EL (cell line): ENCODE measurements around the gene ARID5B.

Experiments
- DNase-seq: peaks from one replicate; pipeline ENCODE4 v3.0.0-alpha.2; 2016

The ARID5B gene

DNA sequence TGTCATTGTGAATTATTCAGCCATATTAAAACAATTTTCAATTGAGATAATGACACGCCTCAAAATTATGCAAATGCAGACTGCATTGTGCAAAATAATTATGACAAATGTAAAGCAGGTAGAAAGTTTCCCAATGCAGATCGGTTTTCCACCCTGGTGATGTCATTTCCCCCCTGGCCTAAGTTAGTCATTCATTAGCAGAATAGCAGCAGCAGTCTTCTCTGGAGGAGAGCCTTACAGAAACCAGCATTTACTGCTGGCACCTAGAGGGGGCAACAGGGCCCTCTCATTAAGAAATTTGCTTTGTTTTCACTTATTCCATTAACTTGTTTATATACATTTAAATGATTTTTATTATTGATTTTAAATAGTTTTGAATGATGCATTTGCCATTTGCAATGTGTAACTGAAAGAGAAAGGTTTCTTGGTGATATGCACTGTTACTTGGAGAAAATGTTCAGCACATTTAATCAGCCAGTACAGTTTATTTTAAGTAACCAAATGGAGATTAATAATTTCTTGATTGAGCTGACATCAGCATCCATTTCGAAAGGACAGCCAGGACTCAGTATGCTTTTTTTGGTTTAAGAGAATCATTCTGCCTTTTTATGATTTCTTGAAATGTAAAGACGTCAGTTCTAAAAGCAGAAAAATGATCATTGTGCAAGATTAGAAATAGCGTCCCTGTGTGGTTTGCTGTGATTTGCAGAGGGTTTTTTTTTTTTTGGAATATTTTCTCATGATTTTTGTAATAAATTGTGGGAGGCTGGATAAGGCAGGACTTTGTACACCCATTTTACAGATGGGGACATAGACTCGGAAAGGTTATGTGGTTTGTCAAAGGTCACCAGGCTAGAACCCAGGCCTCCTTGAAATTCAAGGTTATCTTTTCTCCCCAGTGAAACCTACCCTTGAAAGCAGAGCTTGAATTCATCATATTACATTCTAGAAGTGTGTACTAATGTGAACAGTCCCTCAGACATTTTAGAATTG lies 3.5 kb downstream of the ARID5B start:
- peak; percentile 87 for DNase-seq

DNA sequence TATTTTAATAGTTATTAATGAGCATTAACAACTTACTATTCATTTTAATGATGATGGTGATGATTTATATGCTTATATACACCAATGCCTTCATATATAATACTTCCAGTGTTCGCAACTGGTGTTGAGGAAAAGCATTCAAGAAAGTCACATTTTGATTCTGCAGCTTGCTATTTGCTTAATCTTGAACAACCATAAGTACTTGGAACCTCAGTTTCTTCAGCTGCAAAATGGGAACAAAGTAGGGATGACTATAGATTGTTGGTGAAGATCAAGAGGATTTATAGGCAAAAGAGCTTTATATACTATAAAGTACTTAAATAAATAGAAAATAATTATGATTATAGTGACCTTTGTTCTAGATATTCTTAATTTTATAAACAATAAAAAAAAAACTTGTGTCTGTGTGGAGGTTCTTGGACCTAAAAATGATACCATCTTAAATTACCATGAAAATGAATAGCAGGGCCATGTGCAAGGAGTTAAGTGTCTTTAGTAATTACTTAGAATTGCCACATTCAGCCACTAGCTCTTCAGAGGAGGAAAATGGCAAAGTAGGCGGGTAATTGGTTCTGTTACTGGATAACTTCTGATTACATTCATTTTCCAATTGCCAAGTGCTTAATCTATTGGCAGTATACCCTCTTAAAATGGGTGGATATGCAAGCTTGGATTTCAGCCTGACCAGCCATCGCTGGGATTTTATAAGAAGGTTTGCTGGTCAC lies 4.5 kb downstream of the ARID5B start:
- DNase-seq: no peak

DNA sequence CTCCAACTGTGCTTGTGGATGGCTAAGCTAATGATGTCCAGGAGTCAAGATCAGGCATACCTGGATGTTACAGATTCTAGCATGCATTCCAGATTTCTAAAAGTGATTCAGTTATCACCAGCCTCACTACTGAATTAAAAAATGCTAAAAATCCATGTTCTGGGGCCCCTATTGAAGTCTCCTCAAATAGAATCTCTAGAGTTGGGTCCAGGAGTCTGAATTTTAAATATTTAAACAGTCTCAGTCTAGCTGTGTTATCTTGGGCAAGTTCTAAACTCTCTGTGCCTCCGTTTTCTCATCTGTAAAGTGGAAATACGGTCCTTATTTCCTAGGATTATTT lies 5.0 kb downstream of the ARID5B start:
- no peak for DNase-seq

DNA sequence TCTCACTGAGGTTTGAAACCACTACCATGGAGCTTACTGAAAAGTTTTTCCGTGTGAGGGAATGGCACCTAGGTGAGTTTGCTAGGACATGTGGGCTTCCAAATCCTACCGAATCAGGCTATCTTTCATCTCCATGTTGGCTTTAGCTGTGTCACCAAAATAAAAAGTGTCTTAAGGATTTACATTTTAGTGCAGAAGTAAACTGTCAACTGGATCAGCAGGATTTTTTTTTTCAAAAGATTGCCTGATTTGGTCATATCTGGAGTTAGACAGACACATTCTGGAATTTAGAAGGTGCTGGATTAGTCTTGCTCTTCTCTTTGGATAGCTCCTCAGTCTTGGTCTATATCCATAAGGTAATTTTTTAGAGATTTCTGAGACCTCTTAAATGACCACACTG lies 5.5 kb downstream of the ARID5B start:
- no peak for DNase-seq

DNA sequence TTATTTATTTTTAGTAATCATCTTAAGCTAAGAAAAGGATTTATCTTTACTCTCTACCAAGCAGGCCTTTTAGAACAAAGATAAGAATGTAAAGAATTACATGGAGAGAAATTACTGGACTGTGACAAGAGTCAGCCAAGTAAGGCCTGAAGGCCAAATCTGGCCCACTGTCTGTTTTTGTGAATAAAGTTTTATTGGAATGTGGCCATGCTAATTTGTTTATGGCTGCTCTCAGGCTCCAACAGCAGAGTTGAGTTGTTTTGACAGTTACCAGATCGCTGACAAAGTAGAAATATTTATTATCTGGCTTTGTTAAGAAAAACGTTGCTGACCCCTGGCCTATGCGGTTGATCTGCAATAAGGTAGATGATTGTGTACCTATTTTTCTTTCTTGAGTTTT lies 6.1 kb downstream of the ARID5B start:
- DNase-seq: no peak

DNA sequence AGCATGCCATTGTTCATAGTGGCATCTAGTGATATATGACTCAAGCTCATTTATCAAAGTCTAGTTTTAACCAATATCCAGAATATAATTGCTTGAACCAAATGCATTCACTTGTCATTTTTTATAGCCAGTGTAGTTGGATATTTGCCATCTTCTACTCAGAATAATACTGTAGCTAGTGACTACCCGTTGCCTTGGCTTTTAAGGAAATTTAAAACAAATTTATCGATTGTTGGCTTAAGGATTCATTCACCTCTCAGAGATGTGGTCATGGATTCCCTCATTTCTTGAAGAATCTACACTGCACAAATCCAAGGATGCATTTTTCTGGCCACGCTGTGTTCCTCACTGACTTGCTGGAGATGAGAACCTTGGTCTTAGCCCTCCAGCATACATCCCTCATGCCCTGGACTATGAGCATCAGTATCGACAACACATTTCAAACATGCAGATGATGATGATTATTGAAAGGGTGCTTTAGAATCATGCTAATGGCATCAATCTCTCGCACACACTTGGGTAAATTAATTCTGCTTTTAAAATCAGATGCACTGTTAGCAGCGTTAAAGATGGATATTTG lies 8.8 kb downstream of the ARID5B start:
- DNase-seq: no peak

DNA sequence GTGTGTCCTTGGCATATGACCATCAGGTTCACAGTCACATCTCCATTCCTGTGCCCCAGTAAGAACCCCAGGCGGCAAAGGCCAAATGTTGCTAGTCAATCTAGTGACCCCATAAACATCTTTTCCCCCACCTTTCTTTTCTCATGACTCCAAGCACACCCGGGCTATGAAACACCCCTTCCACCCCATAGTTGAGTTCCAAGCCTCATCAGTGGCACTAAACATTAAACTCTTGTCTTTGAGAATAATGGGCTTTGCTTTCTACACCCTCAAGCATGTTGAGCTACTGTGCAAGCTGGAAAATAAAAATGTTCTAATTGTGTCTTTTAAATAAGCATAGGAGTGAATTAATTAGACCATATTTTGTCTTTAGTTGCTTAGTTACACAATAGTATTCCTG lies 9.4 kb downstream of the ARID5B start:
- DNase-seq: no peak

DNA sequence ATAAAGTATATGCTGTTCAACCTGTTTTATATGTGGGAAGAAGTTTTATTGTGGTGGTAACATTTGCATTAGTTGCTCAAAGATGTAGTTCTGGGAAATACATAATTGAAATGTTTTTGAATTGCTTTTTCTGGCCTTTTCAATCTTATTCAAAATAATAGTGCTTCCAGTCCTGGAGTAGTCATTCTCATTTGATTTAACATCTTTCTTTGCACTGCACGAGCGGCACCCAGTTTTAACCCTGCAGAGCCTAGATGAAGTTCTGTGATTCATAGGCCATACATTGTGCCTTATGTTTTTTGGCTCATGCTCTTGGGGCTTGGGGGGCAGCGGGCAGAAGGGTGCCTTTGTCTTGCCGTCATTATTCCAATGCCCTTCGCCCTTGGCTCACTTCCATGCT lies 9.9 kb downstream of the ARID5B start:
- DNase-seq: no peak

DNA sequence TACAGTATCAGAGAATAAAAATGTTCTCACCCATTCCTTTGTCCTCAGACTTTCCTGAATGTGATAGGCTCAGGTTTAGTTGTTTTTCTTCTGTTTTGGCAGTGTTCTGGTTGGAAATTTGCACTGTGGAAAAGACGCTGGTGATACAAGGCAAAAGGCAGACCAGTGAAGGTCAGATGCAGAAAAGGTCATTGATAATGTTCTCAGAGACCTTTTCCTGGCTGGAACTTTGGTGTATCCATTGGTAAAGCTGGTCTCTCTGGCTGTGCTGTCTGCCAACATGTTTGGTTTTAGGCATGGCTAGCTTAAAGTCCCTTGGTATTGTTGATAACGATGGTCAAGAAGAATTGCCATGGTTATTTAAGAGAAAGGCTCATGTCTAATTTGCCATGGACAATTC lies 11.5 kb downstream of the ARID5B start:
- DNase-seq: no peak

DNA sequence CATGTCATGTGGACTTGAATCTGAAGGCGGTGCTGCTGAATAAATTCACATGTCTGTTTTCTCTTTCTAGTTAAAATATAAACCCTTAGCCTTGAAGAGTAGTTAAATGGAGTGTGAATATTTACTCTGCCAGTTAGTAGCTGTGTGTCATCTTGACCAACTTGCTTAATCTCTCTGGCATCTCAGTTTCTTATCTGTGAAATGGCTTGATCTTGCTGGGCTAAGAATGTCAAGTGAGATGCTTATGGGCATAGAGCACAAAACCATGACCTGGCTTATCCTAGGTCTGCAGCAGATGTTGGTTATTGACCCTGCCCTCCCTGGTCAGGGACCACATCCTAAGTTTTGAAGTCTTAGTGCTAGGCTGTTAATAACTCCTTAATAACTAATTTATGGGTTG lies 16.6 kb downstream of the ARID5B start:
- DNase-seq: no peak

DNA sequence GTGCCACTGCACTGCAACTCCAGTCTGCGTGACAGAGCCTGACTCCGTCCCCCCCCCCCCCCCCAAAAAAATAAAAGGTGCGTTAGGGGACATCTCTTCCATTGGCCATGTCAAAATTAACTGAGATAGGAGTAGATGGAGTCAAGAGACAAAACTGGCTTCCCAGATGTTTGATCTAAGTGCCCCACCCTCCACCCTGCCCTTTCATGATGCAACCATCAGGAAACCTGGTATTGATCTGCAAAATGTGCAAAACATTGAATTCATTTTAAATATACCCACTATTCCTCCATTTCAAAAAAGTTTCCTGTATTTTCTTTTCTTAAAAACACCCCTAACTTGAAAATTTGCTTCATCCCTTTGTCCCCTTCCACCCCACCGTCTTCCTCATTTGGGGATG lies 17.5 kb downstream of the ARID5B start:
- no peak for DNase-seq

DNA sequence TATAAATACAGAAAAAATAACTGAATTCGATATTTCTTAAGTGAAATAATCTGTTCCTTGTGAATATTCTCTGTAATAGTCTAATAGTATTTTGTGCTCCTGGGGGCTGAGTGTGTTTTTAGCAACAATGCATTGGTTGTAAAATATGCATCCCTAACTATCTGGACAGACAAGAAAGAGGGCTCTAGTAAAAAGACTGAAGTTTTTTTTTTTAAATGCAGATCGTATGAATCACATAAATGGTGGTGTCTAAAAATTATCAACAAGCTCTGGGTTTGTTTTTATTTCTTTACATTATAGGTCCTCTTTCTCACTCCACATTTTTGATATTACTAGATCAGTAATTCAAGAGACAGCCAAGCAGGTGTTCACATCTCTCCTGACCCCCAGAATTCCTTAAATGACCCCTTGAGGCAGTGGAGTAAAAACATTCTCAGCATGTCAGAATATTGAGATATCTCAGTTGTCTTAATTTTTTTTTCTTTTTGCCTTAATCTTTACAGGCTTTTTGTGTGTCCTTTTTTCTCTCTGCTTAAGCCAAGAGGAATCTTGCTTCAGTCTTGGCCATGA lies 18.2 kb downstream of the ARID5B start:
- peak; percentile 29 for DNase-seq

DNA sequence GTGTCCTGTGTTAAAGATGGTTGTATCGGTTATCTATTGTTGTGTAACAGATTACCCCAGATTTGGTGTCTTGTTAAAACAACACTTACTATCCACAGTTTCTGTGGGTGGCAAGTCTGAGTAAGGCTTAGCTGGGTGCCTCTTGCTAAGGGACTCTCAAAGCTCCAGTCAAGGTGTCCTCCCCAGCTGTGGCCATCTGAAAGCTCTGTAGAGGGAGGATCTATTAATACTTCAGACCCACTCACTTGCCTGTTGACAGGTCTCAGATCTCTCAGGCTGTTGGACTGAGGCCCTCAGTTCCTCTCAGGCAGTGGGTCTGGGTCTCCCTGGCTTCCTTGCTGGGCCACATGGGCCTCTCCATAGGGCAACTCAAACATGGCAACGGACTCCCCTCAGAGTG lies 19.6 kb downstream of the ARID5B start:
- DNase-seq: no peak

DNA sequence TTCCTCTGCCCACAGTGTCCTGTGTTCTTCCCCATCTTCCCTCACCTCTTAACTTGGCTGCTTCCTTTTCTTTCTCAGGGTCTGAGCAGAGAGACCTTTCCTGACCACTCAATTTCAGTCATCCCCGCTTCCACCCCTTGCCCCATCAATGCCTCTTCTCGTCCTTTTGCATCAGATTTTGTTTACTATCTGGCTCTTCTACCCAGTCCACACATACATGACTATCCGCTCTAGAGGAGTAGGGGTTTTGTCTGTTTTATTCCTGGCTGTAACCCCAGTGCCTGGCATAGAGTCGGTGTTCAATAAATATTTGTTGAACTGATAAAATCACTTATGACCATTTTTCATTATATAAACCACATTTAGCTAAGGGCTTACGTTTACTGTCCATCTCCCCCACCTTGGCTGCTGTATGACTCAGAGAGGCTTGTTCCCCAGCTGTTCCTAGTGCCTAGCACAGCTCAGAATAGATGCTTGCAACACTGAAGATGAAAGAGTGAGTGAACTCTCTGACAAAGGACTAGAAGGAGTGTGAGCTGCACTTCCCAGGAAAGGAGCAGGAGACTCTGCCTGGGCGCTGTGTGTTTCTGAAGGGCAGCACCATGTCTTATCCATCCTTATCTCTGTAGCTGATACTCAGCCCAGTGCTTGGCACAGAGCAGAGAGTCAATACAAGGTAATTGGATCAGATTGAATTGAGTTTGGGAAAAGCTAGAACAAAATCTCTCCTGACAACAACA lies 21.9 kb downstream of the ARID5B start:
- peak; percentile 79 for DNase-seq

DNA sequence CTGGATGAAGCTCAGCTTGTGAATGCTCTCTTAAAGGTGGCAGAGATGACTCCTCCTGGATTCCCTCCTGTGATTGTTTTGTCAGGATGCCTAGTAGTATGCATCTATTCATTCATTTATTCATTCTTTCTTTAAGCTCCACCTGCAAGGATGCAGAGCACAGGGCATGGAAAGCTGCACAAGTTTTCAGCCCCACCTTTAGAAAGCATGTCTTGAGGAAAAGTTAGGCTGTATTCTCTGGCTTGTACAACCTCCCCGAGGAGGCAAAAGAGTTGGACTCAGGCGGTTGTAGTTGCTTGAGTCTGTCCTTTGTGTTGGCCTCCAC lies 22.4 kb downstream of the ARID5B start:
- DNase-seq: no peak

DNA sequence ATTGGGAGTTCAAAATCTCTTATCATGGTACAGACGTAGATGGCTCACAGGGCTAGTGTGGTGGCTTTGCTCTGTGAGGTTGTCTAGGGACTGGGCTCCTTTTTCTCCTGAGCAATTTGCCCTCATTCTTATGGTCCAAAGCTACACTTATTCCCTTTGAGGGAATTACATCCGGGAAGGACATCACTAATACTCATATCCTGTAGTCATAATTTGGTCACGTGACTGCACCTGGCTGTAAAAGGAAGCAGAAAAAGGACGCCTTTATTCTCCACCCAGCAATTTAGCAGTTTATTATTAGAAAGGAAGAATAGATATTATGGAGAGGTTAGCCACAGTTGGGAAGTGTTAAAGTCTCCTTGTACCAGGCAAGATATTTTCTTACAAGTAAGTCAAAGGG lies 28.1 kb downstream of the ARID5B start:
- no peak for DNase-seq

DNA sequence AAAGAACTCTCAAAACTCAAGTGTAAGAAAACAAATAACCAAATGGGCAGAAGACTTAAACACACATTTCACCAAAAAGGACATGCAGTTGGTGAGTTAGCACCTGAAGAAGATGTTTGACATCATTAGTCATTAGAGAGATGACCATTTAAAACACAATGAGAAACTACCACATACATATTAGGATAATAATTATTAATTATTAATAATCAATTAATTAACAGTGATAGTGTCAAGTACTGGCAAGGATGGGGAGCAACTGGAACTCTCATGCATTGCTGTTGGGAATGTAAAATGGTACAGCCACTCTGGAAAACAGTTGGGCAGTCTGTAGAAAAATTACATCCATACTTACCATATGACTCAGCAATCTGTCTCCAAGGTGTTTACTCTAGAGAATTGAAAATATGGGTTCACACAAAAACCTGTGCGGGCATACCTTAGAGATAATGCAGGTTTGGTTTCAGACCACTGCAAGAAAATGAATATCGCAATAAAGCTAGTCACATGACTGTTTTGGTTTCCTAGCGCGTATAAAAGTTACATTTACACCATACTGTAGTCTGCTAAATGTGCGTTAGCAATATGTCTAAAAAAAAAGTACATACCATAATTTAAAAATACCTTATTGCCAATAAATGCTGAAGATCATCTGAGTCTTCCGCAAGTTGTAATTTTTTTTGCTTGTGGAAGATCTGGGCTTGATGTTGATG lies 30.3 kb downstream of the ARID5B start:
- no peak for DNase-seq

DNA sequence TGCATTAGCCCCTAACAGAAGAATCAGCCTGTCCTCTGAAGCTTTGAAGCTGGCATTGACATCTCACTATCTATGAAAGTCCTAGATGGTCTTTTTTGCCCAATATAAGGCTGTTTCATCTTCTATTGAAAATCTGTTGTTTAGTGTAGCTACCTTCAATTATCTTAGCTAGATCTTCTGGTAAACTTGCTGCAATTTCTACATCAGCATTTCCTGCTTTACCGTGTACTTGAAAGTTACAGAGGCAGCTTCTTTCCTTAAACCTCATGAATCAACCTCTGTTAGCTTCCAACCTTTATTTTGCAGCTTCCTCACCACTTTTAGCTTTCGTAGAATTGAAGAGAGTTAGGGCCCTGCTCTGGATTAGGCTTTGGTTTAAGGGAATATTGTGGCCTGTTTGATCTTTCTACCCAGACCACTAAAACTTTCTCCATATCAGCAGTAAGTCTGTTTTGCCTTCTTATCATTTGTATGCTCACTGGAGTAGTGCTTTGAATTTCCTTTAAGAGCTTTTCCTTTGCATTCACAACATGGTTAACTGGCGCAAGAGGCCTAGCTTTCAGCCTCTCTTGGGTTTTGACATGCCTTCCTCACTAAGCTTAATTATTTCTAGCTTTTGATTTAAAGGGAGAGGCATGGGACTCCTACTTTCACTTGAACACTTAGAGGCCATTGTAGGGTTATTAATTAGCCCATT lies 32.5 kb downstream of the ARID5B start:
- DNase-seq: no peak

DNA sequence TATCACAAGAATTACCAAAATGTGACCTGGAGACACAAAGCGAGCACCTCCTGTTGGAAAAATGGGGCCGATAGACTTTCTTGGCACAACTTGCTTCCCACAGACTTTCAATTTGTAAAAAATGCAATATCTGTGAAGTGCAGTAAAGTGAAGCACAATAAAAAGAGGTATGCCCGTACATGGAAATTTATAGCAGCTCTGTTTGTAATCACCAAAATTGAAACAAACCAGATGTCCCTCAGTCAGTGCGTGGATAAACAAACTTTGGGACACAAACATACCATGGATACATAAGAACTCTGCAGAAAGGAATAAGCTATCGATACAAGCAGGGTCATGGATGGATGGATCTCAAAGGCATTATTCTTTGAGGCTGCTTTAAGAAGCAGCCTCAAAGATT lies 33.6 kb downstream of the ARID5B start:
- no peak for DNase-seq

DNA sequence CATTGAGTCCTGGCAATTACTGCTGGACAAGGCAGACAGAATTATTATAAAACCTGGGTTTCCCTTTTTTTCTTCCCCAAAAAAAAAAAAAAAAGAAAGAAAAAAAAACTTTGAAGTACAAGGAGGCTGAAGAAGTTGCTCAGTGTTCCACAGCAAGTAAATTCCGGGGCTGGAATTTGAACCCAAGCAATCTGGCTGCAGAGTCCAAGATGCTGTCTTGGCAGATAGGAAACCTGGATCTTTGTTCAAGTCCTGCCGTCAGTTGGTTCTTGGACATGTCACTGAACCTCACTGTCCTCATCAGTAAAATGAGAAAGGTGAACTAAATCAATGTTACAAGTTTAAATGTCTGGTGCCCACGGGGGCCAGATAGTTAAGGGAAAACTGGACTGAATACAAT lies 35.3 kb downstream of the ARID5B start:
- DNase-seq: no peak

DNA sequence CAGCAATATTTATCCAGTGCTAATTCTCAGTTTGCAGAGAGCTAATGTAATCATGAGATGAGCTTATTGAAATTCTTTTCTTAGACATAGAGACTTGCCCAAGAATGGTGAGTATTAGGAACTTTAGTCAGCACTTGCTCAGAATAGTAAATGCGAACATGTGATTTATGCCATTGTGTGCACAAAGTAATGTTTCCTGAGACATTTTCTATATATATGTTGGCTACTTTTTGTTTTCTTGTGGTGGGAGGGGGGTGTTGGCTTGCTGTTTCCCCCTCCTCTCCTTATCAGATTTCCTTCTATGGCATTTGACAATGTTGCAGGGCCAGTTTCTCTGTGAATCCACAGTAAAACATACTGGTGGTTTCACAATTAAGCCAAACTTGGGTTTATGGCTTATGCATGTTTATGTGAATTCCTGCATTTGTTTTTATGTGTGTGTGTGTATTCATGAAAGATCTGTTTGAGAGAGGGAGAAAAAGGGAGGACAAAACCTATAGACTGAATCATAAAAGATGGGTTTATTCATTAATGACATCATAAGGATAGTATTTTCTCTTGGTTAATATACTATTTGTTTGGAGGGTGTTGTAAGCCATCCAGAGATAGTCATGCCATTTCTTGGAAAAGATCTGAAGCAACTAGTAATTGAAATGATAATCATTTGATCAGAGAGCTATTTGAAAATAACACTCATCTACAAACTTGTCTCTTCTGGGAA lies 36.3 kb downstream of the ARID5B start:
- peak; percentile 58 for DNase-seq
